T-helper 1 cell treated with Interleukin-12 subunit alpha and Interleukin-12 subunit beta and Interleukin-4 antibody, amounts not matched to agents 30 ng/mL and 1 ng/mL, for 36 hours (primary cell): Measurements from ENCODE around the gene FOXA3. TPM values are rescaled to one million over a fixed set of nuclear protein-coding genes. Genes with fewer than 3 reads are reported as not detected.

Experiments used
- intact Hi-C: fragments of 100-400 bp; cut with micrococcal nuclease; formaldehyde crosslinking; loops from one replicate; pipeline ENCODE4 v1.15.1; 2024
- total RNA-seq: library from RNA; stranded (reverse); gene quantifications from 2 replicates; pipeline ENCODE4 v1.2.3, GENCODE V29; 2022

Gene FOXA3
- total RNA-seq, 1 donor from 2014 or later, result not detected

- intact Hi-C loops, result no loop called here
Measured at GRCh38 chr19:45870798-45871197, 6.7 kb downstream of the FOXA3 start.

- intact Hi-C loops, result no loop called here
Measured at GRCh38 chr19:45872095-45872919, 8.2 kb downstream of the FOXA3 start.

- intact Hi-C loops, result no loop called here
Measured at GRCh38 chr19:45873219-45873772, 9.2 kb downstream of the FOXA3 start.

GRCh38 chr19:45874620-45874966, 10.5 kb downstream of the FOXA3 start:
- intact Hi-C loops, result no loop called here

- intact Hi-C loops, result no loop called here
Measured at GRCh38 chr19:45876161-45876410, 12.0 kb downstream of the FOXA3 start.

GRCh38 chr19:45876411-45877197, 12.5 kb downstream of the FOXA3 start:
- intact Hi-C loops, result no loop called here

- intact Hi-C loops, result no loop called here
Measured at GRCh38 chr19:45878043-45878794, 14.1 kb downstream of the FOXA3 start.

GRCh38 chr19:45879055-45879454, 14.9 kb downstream of the FOXA3 start:
- intact Hi-C loops, result no loop called here

GRCh38 chr19:45879971-45880370, 15.8 kb downstream of the FOXA3 start:
- intact Hi-C loops, result loop anchor here (5.0 kb wide), 1 partner anchor 467 kb away; the partner anchor contains the start of gene PPP5C

- intact Hi-C loops, result loop anchor here (5.0 kb wide), 1 partner anchor 466 kb away; the partner anchor contains the start of gene PPP5C
Measured at GRCh38 chr19:45881082-45881908, 17.2 kb downstream of the FOXA3 start.

GRCh38 chr19:45881909-45882528, 17.9 kb downstream of the FOXA3 start:
- intact Hi-C loops, result loop anchor here (5.0 kb wide), 1 partner anchor 465 kb away; the partner anchor contains the start of gene PPP5C

- intact Hi-C loops, result loop anchor here (1.0 to 5.0 kb wide), 3 partner anchors 66 to 464 kb away; partner anchors contain the start of gene PPP5C
Measured at GRCh38 chr19:45882652-45883585, 18.8 kb downstream of the FOXA3 start.

GRCh38 chr19:45883586-45883880, 19.4 kb downstream of the FOXA3 start:
- intact Hi-C loops, result loop anchor here (1.0 to 5.0 kb wide), 3 partner anchors 66 to 464 kb away; partner anchors contain the start of gene PPP5C

GRCh38 chr19:45883881-45884681, 20.0 kb downstream of the FOXA3 start:
- intact Hi-C loops, result loop anchor here (1.0 to 5.0 kb wide), 3 partner anchors 67 to 463 kb away; partner anchors contain the start of gene PPP5C

- intact Hi-C loops, result loop anchor here (5.0 kb wide), 1 partner anchor 462 kb away; the partner anchor contains the start of gene PPP5C
Measured at GRCh38 chr19:45884682-45885555, 20.8 kb downstream of the FOXA3 start.

- intact Hi-C loops, result loop anchor here (1.0 kb wide), 11 partner anchors 17 to 479 kb away; partner anchors contain the start of genes CCDC61, DMWD, FBXO46 and MYPOP
Measured at GRCh38 chr19:45885556-45886426, 21.7 kb downstream of the FOXA3 start, which contains the start of gene IRF2BP1. TSS of gene IRF2BP1 (minus strand) at chr19:45886141. CDS start at chr19:45885774, 367 bp downstream.
